Raji (cell line): ENCODE measurements around the gene VPREB1.

ENCODE experiments used
- POLR2A ChIP-seq: IDR thresholded peaks from 2 replicates; pipeline ENCODE4 v1.6.1; 2011; ENCODE audit warnings: low read depth, low read length, control low read depth; ENCODE audit not compliant: insufficient read depth

The VPREB1 gene

DNA sequence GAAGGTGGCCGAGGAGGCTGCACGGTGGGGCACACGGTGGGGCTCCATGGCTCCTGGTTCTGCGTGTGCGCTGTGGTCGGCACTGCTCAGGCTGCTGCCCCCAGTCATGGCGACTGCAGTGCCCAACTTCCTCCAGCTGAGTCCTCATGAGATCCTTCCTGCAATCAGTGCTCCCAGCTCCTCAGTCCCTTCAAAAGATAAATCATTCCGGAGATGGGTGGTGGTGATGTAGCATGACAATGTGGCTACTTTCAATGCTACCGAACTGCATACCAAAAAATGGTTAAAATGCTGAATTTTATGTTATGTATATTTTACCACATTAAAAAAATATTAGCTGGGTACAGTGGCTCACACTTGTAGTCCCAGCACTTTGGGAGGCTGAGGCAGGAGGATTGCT lies 14.1 kb upstream of the VPREB1 start:
- TF ChIP-seq POLR2A: no peak

DNA sequence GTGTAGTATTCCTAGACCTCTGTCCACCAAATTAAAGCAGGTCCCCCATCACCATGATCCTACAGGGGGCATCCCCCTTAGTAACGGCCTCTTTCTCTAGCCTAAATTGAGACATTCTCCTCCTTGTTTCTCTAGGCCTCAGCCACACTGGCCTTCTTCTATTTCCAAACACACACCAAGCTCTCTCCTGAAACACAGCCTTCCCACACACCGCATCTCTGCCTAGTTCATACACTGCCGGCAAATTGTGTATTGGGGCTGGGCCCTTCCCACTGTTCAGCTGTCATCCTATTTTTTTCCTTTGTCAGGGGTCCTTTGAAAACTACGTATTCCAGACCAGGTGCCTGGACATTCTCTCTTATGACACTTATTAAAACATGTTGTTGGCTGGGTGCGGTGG lies 11.5 kb upstream of the VPREB1 start:
- no peak for TF ChIP-seq POLR2A

DNA sequence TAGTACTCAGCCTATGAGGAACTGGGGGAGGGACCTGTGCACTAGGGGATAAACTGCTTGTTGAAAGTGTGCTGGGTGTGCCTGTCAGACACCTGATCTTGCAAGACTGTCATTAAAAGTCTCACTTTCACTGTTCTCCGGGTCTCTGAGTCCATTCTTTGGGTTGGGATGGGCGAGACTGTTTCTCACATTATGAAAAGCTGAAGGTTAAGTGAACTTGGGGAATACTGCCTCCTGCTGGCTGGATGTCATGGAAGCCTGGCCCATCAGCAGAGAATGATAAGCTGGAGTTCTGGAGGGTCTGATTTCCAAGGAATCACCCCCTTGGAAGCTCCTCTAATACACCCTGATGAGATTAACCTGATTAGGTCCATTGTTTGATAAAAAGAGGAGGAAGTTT lies 9.0 kb upstream of the VPREB1 start:
- TF ChIP-seq POLR2A: no peak

DNA sequence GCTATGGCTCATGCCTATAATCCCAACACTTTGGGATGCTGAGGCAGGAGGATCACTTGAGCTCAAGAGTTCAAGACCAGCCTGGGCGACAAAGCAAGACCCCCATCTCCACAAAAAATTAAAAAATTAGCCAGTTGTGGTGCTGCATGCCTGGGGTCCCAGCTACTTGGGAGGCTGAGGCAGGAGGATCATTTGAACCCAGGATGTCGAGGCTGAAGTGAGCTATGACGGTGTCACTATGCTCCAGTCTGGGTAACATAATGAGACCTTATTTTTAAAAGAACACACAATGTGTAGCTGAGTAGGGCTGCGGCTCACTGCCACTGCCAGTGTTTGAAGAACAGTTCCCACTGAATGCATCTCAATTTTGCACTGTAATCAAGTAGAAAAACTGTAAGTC lies 7.1 kb upstream of the VPREB1 start:
- TF ChIP-seq POLR2A: no peak

DNA sequence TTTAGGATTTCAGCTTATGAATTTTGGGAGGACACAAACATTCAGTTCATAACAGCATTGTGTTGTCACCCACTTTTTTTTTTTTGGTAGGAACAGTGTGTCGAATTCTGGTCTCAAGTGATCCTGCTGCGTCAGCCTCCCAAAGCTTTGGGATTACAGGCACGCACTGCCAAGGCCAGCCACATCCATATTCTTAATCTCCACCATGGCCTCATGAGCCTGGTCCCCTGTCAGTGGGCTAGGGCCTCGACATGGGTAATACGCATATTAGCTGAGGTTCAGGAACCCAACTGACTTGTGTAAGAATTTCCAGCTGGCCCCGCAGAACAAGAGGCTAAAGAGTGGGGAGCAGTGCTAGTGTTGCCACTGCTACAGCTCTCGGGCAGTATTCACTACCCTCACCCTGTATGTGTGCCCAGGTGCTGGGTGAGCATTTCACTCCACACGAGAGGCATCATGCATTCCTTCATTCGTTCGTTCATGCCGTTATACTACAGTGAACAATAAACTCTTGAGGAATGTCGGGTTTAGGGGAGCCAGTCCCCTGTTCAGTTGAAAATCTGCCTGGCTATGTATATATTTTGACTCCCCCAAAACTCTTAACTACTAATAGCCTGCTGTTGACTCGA lies 5.2 kb upstream of the VPREB1 start:
- TF ChIP-seq POLR2A: no peak

DNA sequence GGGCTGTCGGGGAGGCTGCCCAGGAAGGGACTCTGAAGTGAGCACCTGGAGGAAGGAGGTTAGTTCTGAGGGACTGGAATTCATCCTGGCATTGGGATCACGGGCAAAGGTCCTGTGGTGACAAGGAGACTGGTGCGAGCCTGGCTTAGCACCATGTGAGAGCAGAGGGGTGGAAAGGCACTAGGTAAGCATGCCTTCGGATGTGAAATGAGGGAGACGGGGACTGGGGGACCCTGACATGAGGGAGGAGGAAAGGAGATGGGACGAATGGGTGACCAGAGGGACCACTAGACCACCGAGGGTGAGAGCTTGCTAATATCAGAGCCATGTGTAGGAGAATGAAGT lies 3.1 kb upstream of the VPREB1 start:
- TF ChIP-seq POLR2A: no peak

DNA sequence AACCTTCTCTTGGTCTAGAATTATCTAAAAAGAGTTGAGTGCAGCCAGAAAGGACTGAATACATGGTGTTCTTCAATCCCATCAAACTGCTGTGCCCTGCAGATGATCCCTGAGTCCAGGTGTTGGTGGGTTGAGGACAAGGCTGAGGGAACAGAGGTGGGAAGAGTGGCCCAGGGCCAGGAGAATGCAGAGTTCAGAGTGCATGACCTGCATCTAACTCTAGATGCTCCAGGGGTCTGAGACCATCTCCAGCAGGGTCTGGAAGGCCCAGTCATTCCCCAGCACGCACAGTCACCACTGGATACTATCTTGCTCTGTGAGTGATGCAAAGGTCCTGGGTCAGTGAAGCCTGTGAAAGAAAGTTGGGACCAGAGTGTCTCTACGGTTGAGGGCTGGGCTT lies 2.1 kb upstream of the VPREB1 start:
- TF ChIP-seq POLR2A: no peak

DNA sequence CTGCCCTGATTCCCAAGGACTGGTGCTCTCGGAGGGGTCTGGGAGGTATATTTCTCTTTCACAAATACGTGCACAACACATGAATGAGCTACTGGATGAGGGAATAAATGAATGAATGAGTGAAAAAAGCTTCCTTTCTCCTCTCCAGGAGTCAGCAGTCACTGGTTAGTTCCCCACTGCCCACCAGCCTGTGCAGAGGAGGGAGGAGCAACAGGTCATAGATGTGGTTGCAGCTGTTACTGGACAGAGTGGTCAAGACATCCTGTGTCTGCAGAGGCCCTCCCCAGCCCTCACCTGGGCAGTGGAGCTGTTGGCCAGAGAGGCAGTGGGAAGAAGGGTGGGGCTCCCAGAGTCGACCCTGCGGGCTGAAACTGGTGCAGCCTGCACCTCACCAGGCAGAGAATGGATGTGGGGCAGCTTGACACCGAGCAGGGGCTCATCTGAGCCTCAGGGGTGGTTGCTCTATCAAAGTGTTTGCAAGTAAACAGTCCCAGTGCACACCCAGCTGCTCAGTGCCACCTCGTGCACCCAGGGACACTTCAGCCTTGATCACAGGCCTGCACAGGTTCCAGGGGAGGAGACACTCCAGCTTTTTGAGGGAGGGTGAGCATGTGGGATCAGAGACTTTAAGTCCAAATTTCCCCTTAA lies 1.4 kb upstream of the VPREB1 start:
- TF ChIP-seq POLR2A: no peak

DNA sequence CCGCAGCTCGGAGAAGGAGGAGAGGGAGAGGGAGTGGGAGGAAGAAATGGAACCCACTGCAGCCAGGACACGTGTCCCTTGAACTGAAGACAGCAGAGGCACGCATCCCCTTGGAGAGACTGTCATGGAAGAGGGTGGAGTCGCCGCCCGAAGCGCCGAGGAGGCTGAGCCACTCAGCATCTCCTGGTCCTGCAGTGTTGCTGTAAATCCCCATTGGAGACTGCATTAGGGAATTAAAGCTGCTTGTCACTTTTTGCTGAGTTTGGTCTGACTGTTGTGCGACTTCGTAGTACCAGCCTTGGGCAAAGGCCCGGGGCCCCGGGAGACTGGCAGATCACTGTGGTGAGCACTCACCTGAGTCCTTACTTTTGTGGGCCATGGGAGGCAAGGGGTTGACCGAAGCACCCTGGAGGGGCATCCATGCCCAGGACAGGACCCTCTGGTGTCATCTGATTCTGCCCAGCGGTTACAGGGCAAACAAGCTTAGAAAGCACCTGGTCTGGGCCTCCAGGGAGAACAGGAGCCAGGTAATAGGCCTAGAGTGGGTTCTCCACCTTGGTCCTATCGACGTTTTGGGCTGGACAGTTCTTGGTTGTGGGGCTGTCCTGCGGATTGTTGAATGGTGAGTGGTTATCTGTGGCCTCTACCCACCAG lies 797 bp downstream of the VPREB1 start:
- TF ChIP-seq POLR2A: no peak

DNA sequence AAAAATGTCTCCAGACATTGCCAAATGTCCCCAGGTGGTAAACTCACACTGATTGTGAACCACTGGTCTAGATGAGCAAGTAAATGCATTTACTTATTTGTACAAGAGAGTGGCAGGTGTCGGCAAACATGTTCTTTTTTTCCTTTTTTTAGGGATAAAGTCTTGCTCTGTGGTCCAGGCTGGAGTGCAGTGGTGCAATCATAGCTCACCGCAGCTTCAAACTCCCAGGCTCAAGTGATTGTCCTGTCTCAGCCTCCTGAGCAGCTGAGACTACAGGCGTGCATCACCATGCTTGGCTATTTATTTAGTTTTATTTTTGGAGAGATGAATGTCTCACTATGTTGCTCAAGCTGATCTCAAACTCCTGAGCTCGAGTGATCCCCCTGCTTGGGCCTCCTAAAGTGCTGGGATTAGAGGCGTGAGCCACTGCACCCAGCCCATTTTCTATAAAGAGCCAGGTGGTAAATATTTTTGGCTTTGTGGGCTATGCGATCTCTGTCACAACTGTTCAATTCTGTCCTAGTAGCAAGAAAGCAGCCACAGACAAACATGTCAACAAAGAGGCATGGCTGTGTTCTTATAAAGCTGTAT lies 1.4 kb downstream of the VPREB1 start:
- no peak for TF ChIP-seq POLR2A

DNA sequence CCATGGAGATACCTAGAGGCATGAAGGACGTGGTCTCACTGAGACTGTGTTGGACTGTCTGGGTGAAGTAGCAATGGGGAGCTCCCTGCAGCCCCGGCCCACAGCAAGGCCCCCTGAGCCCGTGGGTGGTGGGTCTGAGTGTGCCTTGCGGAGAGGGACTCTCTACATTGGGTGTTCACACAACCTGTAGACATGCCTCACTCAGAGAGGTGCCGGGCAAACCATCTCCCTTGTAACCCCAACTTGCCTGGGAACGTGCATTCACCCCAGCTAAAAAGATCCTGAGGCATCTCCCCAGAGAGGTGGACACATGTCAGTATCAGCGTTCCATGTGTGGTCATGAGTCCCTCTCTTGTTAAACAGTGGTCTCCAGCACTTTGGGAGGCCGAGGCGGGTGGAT lies 2.1 kb downstream of the VPREB1 start:
- TF ChIP-seq POLR2A: no peak

DNA sequence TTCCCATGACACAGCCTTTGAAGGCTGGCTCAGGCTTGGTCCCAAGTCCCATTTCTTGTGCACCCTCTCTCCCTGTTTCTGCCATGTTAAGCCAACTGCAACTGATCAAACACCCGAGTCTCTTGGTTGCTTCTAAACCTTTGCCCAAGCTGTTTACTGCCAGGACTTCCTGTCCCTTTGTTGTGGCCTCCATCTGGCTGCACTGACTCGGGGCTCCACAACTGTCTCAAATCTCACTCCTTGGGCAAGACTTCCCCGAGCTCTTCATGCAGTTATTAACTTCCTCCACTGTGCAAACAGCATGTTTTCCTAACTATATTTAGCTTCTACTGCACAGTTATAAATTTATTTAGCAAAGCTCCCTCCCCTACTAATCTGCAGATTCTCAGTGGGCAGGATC lies 4.3 kb downstream of the VPREB1 start:
- TF ChIP-seq POLR2A: no peak
